Spleen (tissue), 11 donors: Measurements from ENCODE around the gene CNIH3. TPM values are rescaled to one million over a fixed set of nuclear protein-coding genes. Genes with fewer than 3 reads are reported as not detected.
"Not testable (repeated sequence)": the region's sequence is repeated elsewhere in the genome, so short reads cannot be mapped to it uniquely, and the experiment has no call there.

Experiments used
- DNase-seq: peaks from one replicate; pipeline ENCODE4 v3.0.0-alpha.2; 2020
- H3K27ac ChIP-seq, 8 donors: fragments of 200-600 bp; sonication (generic) in 7 of 8; 1 replicate in 4 of 8; 2 replicates in 4 of 8; pipeline versions ENCODE4 v1.5.0 to v1.8.0; 2016 to 2021; ENCODE audit warnings: inconsistent platforms in 4 of 8, mild to moderate bottlenecking in 4 of 8, moderate library complexity in 1 of 8
- H3K27me3 ChIP-seq, 7 donors: fragments of 200-600 bp; sonication (generic) in 6 of 7; replicated peaks in 1 of 7; 1 replicate in 4 of 7; 2 replicates in 3 of 7; pipeline versions ENCODE4 v1.5.0 to v1.8.0; 2016 to 2021; ENCODE audit warnings: inconsistent platforms in 3 of 7, mild to moderate bottlenecking in 1 of 7
- H3K36me3 ChIP-seq, 6 donors: fragments of 200-600 bp; sonication (generic) in 5 of 6; 1 replicate in 4 of 6; 2 replicates in 2 of 6; pipeline versions ENCODE4 v1.5.0 to v1.8.0; 2016 to 2021; ENCODE audit warnings: inconsistent platforms in 2 of 6
- H3K4me1 ChIP-seq, 6 donors: fragments of 200-600 bp; sonication (generic) in 5 of 6; 1 replicate in 3 of 6; 2 replicates in 3 of 6; pipeline versions ENCODE4 v1.5.0 to v1.8.0; 2016 to 2021; ENCODE audit warnings: inconsistent platforms in 3 of 6
- H3K4me3 ChIP-seq, 8 donors: fragments of 200-600 bp; sonication (generic) in 7 of 8; 1 replicate in 4 of 8; 2 replicates in 4 of 8; pipeline versions ENCODE4 v1.5.0 to v1.8.0; 2016 to 2021; ENCODE audit warnings: inconsistent platforms in 4 of 8, mild to moderate bottlenecking in 4 of 8, moderate library complexity in 2 of 8
- H3K9me3 ChIP-seq, 8 donors: fragments of 200-600 bp; sonication (generic) in 7 of 8; 1 replicate in 4 of 8; 2 replicates in 4 of 8; pipeline versions ENCODE4 v1.5.0 to v1.8.0; 2016 to 2021; ENCODE audit warnings: inconsistent platforms in 4 of 8
- CTCF ChIP-seq, 11 experiments: fragments of 200-600 bp in 7 of 11; fragments of 450-650 bp in 4 of 11; sonication (generic) in 4 of 11; IDR thresholded peaks in 8 of 11; conservative IDR thresholded peaks in 3 of 11; 1 replicate in 7 of 11; 2 replicates in 4 of 11; pipeline versions ENCODE4 v1.4.0 to v1.8.0; 2016 to 2021; ENCODE audit warnings: antibody characterized with exemption in 11 of 11, inconsistent platforms in 4 of 11, mild to moderate bottlenecking in 1 of 11
- POLR2A ChIP-seq, 3 donors: fragments of 450-650 bp; IDR thresholded peaks; one replicate each; pipeline ENCODE4 v1.5.1; 2017; ENCODE audit warnings: antibody characterized with exemption in 3 of 3, mild to moderate bottlenecking in 1 of 3
- POLR2AphosphoS5 ChIP-seq, 3 donors: sonication (generic); formaldehyde crosslinking; IDR thresholded peaks; one replicate each; pipeline ENCODE4 v1.5.1; 2017; ENCODE audit warnings: antibody characterized with exemption in 3 of 3
- WGBS, 5 donors: extraction: QIAGEN DNeasy Blood & Tissue Kit in 3 of 5; methylation state at CpG; one replicate each; pipeline versions ENCODE4 v1.1.5 to v1.1.7; 2013 to 2018; 5-methylcytosine and 5-hydroxymethylcytosine counted together
- intact Hi-C: fragments of 100-400 bp; cut with DNase I; formaldehyde crosslinking; loops from one replicate; pipeline ENCODE4 v1.15.0; 2023; ENCODE audit warnings: low total_unique reads
- polyA plus RNA-seq, 3 donors: library from polyadenylated mRNA; stranded (reverse); fragments of 200-250 nt; gene quantifications; one replicate each; pipeline ENCODE4 v1.2.1, GENCODE V29; 2013
- total RNA-seq, 7 donors: library from RNA; depleted of rRNA in 3 of 7; stranded (reverse); fragments of >200 nt in 3 of 7; fragmentation: NEBNext Ultra II Directional in 4 of 7; extraction: Animal tissue kit (Norgen Biotek cat#: 25700) in 4 of 7; gene quantifications; one replicate each; pipeline versions ENCODE4 v1.1.0 to v1.2.1, GENCODE V29; 2016 to 2021
- donor health status: healthy with polysubstance abuse.
- donor health status: DM: no; HTN: no; CAD: no; lungs with moderate emphysema.
- donor health status: DM: no; HTN: no; CAD: no.
- donor health status: Bipolar disorder and iron deficiency.
- donor health status: healthy.
- donor health status: DM: no; HTN: no; CAD: no.
- donor health status: DM: yes; HTN: yes; CAD: no.

The CNIH3 gene
- total and polyA plus RNA-seq, 10 donors = 0.68 to 4.1 (median 2.0) TPM

DNA sequence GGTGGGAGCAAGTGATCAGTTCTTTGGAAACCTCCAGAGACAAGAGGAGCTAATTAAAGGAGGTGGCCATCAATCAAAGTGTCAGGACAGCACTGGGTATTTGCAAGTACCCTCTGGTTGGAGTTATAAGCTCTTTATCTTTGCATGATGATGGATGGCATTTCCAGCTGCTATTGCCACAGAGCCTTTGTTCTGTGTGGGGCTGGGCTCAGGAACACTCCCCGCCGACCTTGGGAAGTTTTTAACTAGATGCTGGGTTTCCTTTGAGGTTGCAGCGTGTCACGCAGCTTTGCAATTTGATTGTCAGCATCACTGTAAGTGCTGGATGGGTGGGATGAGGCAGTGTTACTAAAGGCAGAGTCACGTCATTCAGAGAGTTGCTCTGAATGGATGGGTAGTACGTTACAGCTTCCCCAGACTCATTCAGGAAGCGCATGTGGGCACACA lies 68.9 kb downstream of the CNIH3 start:
- no peak for DNase-seq
- H3K36me3 ChIP-seq = no peaks in the 10 kb centered on the region
- no peak overlapping the region for H3K4me3 ChIP-seq
- no peaks in the 10 kb centered on the region for H3K9me3 ChIP-seq
- intact Hi-C loops = no loop called here
- no peak overlapping the region for H3K27ac ChIP-seq
- WGBS, 5 donors = 13 to 26% (median 21%) methylated on average over 7 of the region's 7 CpGs
- no peak for TF ChIP-seq POLR2AphosphoS5 (IDR thresholded peaks at IDR 0.05)
- TF ChIP-seq POLR2A (IDR thresholded peaks at IDR 0.05) = no peak
- no peak for TF ChIP-seq CTCF (IDR thresholded peaks at IDR 0.05 in 8 of 11, conservative IDR thresholded peaks at IDR 0.05 in 3 of 11)
- H3K4me1 ChIP-seq = peaks cover 0 to 10% (median 2%) of the 10 kb centered on the region in 6 donors
- H3K27me3 ChIP-seq = peaks cover 0 to 10% (median 0%) of the 10 kb centered on the region in 7 donors

DNA sequence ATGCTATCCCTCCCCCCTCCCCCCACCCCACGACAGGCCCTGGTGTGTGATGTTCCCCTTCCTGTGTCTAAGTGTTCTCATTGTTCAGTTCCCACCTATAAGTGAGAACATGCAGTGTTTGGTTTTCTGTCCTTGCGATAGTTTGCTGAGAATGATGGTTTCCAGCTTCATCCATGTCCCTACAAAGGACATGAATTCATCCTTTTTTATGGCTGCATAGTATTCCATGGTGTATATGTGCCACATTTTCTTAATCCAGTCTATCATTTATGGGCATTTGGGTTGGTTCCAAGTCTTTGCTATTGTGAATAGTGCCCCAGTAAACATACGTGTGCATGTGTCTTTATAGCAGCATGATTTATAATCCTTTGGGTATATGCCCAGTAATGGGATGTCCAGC lies 70.0 kb downstream of the CNIH3 start:
- Histone ChIP-seq H3K4me1 (peaks cover 0 to 10% (median 2%) of the 10 kb centered on the region in 6 donors), H3K27me3 (peaks cover 0 to 10% (median 0%) of the 10 kb centered on the region in 7 donors)
- DNase-seq, H3K36me3 ChIP-seq, intact Hi-C loops, H3K4me3 ChIP-seq, H3K9me3 ChIP-seq, H3K27ac ChIP-seq: not testable (repeated sequence)
- 75 to 93% (median 88%) methylated on average over 2 to 3 of the region's 3 CpGs for WGBS, 5 donors

DNA sequence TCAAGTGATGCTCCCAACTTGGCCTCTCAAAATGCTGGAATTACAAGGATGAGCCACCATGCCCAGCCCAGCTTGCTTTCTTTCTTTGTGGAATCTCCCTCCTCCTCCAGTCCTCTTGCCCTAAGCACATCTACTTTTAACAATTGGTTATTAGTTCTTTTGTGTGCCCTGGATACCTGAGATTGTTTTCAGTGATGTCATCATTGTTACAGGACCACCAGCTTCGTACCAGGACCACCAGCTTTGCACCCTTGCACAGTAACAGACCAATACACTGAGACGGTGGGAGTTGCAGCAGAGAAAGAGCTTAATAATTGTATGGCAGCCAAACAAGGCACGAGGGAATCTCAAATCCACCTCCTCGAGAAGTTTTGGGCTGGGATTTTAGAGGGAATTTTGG lies 71.3 kb downstream of the CNIH3 start:
- H3K36me3 ChIP-seq = no peaks in the 10 kb centered on the region
- intact Hi-C loops = no loop called here
- H3K27ac ChIP-seq = no peak overlapping the region
- H3K27me3 ChIP-seq = peaks cover 0 to 10% (median 0%) of the 10 kb centered on the region in 7 donors
- WGBS, 5 donors = 75 to 84% (median 77%) methylated on average over 4 of the region's 4 CpGs
- H3K4me3 ChIP-seq = no peak overlapping the region
- TF ChIP-seq POLR2AphosphoS5 (IDR thresholded peaks at IDR 0.05) = no peak
- no peak for TF ChIP-seq POLR2A (IDR thresholded peaks at IDR 0.05)
- TF ChIP-seq CTCF (IDR thresholded peaks at IDR 0.05 in 8 of 11, conservative IDR thresholded peaks at IDR 0.05 in 3 of 11) = no peak
- no peak for DNase-seq
- peaks cover 0 to 10% (median 2%) of the 10 kb centered on the region in 6 donors for H3K4me1 ChIP-seq
- H3K9me3 ChIP-seq = no peaks in the 10 kb centered on the region

- H3K36me3 ChIP-seq = no peaks in the 10 kb centered on the region
- intact Hi-C loops = no loop called here
- H3K4me1 ChIP-seq = peaks cover 0 to 8% (median 2%) of the 10 kb centered on the region in 6 donors
- no peak overlapping the region for H3K4me3 ChIP-seq
- H3K27me3 ChIP-seq = peaks cover 0 to 5% (median 0%) of the 10 kb centered on the region in 7 donors
- no peak overlapping the region for H3K27ac ChIP-seq
- DNase-seq = no peak
- no peaks in the 10 kb centered on the region for H3K9me3 ChIP-seq
- TF ChIP-seq POLR2A (IDR thresholded peaks at IDR 0.05) = no peak
- no peak for TF ChIP-seq POLR2AphosphoS5 (IDR thresholded peaks at IDR 0.05)
- TF ChIP-seq CTCF (IDR thresholded peaks at IDR 0.05 in 8 of 11, conservative IDR thresholded peaks at IDR 0.05 in 3 of 11) = no peak
- 78 to 87% (median 86%) methylated on average over 9 of the region's 9 CpGs for WGBS, 5 donors
Measured at GRCh38 chr1:224689374-224689773, 73.3 kb downstream of the CNIH3 start.

DNA sequence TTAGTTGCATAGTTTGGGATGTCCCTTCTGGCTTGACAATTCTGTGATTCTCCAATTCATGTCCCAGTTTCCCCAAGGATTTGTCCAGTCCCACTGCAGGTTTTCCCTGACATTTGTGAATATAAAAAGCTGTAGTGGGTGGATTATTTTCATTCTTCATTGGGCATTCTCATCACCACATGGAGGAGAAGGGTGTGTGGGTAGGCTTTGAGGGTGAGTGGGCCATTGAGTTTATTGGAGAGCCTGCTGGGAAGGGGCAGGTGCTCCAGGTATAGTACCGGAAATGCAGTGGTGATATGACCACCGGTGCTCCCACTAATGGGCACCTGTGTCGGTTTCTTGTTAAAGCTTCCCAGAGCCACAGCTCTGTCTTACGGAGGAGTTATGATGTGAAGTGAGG lies 74.5 kb downstream of the CNIH3 start:
- Histone ChIP-seq H3K4me1 (peaks cover 0 to 1% (median 0%) of the 10 kb centered on the region in 6 donors), H3K27me3 (peaks cover 0 to 5% (median 0%) of the 10 kb centered on the region in 7 donors)
- WGBS, 5 donors = 91 to 95% (median 93%) methylated on average over 4 of the region's 4 CpGs

More for the DNA sequence above, 74.5 kb downstream of the CNIH3 start:
- intact Hi-C loops = no loop called here
- DNase-seq = no peak
- Histone ChIP-seq H3K4me3 (no peak overlapping the region), H3K36me3 (no peaks in the 10 kb centered on the region), H3K27ac (no peak overlapping the region), H3K9me3 (no peaks in the 10 kb centered on the region)
- no peak for TF ChIP-seq POLR2A (IDR thresholded peaks at IDR 0.05)
